ENCODE results near the gene EPB41L2.

The EPB41L2 gene

GRCh38 chr6:130849594-130849993 is 213.5 kb downstream of the EPB41L2 start:
- no peak for DNase-seq (ENCODE audit: low spot score)
- TF ChIP-seq CTCF (IDR thresholded peaks at IDR 0.05; ENCODE audit: borderline replicate concordance, control extremely low read depth, extremely low read depth, insufficient read depth, missing control alignments), result no peak
- in situ Hi-C loops (cut with MboI; ENCODE audit: low sequenced_read_pairs, unreplicated experiment), result no loop called here

- DNase-seq (ENCODE audit: low spot score), result peak; percentile 24
- TF ChIP-seq CTCF (IDR thresholded peaks at IDR 0.05; ENCODE audit: borderline replicate concordance, control extremely low read depth, extremely low read depth, insufficient read depth, missing control alignments), result no peak
- in situ Hi-C loops (cut with MboI; ENCODE audit: low sequenced_read_pairs, unreplicated experiment), result no loop called here
Observed at GRCh38 chr6:130848945-130849344, 214.1 kb downstream of the EPB41L2 start.

GRCh38 chr6:130847001-130847910 is 215.8 kb downstream of the EPB41L2 start:
- no peak for DNase-seq (ENCODE audit: low spot score)
- in situ Hi-C loops (cut with MboI; ENCODE audit: low sequenced_read_pairs, unreplicated experiment), result no loop called here

GRCh38 chr6:130846501-130846900 is 216.5 kb downstream of the EPB41L2 start:
- DNase-seq (ENCODE audit: low spot score), result no peak
- in situ Hi-C loops (cut with MboI; ENCODE audit: low sequenced_read_pairs, unreplicated experiment), result no loop called here
- TF ChIP-seq CTCF (IDR thresholded peaks at IDR 0.05; ENCODE audit: borderline replicate concordance, control extremely low read depth, extremely low read depth, insufficient read depth, missing control alignments), result no peak

More at GRCh38 chr6:130847001-130847910, 215.8 kb downstream of the EPB41L2 start:
- TF ChIP-seq CTCF (IDR thresholded peaks at IDR 0.05; ENCODE audit: borderline replicate concordance, control extremely low read depth, extremely low read depth, insufficient read depth, missing control alignments), result no peak

GRCh38 chr6:130843575-130844320 is 219.3 kb downstream of the EPB41L2 start:
- peak; percentile 18 for DNase-seq (ENCODE audit: low spot score)
- in situ Hi-C loops (cut with MboI; ENCODE audit: low sequenced_read_pairs, unreplicated experiment), result no loop called here
- peak; percentile 44 for TF ChIP-seq CTCF (IDR thresholded peaks at IDR 0.05; ENCODE audit: borderline replicate concordance, control extremely low read depth, extremely low read depth, insufficient read depth, missing control alignments)

GRCh38 chr6:130841128-130841728 is 221.8 kb downstream of the EPB41L2 start:
- DNase-seq (ENCODE audit: low spot score), result no peak
- no peak for TF ChIP-seq CTCF (IDR thresholded peaks at IDR 0.05; ENCODE audit: borderline replicate concordance, control extremely low read depth, extremely low read depth, insufficient read depth, missing control alignments)
- in situ Hi-C loops (cut with MboI; ENCODE audit: low sequenced_read_pairs, unreplicated experiment), result no loop called here

Measured in GM13976 (cell line).